Skeletal muscle cell (primary cell): ENCODE results near the gene PITRM1.

Experiments
- DNase-seq: peaks from one replicate; pipeline ENCODE4 v3.0.0-alpha.2; 2010; ENCODE audit warnings: low read depth
- H3K4me3 ChIP-seq: 2 replicates; pipeline ENCODE4 v1.5.1; 2011; ENCODE audit warnings: low read depth, mild to moderate bottlenecking, control low read depth, low read length, moderate library complexity

Gene PITRM1

GRCh38 chr10:3126741-3127346 lies 45.7 kb downstream of the PITRM1 start:
- DNase-seq = no peak
- H3K4me3 ChIP-seq = no peak overlapping the region

GRCh38 chr10:3126249-3126648 lies 46.3 kb downstream of the PITRM1 start:
- no peak for DNase-seq
- no peak overlapping the region for H3K4me3 ChIP-seq

- DNase-seq = no peak
- no peak overlapping the region for H3K4me3 ChIP-seq
Observed at GRCh38 chr10:3125527-3126170, 46.9 kb downstream of the PITRM1 start.

DNA sequence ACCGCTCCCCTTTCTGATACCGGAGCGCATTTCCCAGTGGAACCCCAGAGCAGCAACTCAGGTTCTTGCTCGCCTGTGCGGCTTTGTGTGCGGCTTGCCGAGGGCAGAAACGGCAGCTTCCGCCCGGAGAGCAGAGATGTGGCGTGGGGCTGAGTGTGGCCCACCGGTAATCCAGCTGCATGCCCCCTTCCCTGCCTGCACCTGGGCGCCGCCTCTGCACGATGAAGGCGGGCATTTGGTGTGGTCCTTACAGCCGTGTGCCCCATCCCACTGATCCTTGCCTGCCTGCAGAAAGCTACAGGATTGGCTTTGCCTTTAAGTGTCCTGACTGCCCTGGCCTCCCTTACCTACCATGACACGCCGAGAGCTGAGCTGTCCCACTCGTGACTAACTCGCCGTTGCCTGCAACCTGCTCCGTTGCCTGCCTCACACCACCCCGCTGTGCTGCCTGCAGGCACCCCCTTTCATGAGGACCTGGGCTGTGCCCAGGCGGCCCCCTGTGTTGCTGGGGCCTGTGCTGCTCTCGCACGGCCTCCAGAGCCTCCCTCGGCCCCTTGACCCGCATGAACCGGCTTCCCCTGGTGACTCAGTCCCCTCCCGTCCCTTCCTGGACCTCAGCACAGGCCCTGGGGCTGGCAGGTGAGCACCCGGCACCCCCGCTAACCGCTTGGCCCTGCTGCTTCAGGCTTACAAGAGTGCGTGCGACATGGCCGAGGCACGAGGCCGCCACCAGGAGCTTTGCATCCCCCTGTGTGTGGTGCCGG lies 48.0 kb downstream of the PITRM1 start:
- DNase-seq = no peak
- no peak overlapping the region for H3K4me3 ChIP-seq

DNA sequence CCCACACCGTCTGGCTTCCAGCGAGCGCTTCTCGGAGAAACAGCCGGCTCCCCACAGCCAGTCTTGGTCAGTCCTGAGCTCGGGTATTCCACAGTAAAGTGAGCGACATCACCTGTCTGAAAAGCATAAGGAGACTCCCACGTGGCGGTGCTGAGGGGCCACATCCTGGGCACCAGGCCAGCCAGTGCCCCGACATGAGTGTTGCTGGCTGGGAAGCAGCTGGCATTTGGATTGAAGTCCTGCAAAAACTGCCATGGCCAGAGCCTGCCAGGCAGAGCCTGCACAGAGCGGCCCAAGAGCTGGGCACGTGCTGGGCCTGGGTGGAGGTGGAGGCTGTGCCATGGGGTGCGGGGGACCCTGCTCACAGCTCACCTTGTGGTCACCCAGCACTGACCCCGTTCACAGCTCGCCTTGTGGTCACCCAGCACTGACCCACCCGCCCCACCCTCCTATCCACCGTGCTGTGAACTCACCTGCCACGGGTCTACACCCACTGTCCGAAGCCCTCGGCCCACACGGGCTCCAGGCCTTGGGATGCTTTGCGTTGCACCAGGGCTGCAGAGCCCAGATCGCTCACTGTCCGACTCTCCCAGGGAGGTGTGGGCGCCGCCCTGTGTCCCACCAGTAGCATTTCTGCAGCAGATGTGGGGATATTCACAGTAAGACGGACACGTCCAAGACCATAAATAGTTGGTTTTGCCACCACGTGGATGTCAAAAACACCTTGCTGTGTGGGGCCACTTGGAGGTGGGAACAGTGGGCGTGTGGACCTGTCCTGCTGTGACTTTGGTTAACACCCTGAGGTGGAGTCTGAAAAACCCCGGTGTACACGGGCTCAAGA lies 48.8 kb downstream of the PITRM1 start:
- DNase-seq = no peak

GRCh38 chr10:3122486-3123205 lies 49.9 kb downstream of the PITRM1 start:
- DNase-seq = no peak
- no peak overlapping the region for H3K4me3 ChIP-seq

More for the DNA sequence above, 48.8 kb downstream of the PITRM1 start:
- H3K4me3 ChIP-seq = no peak overlapping the region

DNA sequence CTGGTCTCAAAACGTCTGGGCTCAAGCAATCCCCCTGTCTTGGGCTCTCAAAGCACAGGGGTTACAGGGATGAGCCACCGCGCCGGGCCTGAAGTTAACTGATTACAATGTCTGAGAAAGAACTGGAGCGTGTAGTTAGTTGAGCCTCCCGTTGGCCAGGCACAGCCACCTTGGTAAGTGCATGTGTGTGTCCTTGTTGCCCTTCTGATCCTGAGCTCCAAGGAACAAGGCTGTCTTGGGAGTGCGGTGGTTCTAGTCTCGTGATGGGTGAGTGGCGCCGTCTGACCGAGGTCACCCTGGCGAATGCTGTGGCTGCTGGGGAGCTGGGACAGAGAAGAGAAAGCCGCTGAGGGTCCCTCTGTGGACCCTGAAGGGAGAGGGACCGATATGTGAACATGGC lies 50.5 kb downstream of the PITRM1 start:
- no peak for DNase-seq
- H3K4me3 ChIP-seq = no peak overlapping the region

DNA sequence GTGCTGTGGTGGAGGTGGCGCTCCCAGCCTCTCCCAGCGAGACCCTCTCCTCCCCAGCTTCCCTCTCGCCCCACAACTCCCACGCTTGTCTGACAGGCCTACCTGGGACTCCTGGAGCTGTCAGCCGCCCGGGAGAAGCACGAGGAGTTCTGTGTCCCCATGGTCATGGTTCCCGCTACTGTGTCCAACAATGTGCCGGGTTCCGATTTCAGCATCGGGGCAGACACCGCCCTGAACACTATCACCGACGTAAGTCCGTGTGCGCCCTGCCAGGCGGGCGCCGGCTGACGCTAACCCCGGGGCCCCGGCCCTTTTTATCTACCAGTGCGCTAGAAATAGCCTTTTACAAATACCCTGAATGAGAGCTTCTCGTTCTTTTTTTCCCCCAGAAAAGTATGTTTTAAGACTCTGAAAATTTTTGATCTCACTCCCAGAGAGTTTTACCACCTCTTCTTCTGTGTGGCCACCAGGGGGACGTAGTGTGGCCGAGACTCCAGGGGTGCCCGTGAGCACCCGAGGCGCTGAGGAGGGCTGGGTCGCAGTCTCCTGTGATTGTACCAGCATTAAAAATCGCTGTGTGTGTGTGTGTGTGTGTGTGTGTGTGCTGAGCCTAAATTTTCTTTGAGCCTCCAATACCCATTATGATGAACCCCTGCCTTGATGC lies 52.7 kb downstream of the PITRM1 start:
- H3K4me3 ChIP-seq = no peak overlapping the region
- no peak for DNase-seq

GRCh38 chr10:3118641-3119091 lies 53.9 kb downstream of the PITRM1 start:
- DNase-seq = no peak
- H3K4me3 ChIP-seq = no peak overlapping the region

DNA sequence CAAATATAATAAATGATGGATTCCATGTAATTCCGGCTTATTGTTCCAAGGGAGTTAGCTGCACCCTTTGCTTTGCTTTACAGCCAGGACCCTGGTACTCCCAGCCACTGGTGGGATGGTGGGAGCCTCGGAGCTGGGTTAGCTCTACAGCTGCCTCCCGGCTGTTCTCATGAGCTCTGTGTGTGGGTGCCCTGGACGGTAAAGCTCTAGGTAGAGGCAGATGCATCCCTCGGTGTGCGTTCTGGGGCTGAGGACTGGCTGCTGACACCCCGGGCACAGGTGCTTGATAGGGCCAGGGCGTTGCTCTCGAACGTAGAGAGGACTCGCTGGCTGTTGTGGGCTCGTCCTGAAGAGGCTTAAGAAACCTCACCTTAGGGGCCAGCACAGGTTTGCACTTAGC lies 55.1 kb downstream of the PITRM1 start:
- no peak overlapping the region for H3K4me3 ChIP-seq
- no peak for DNase-seq

DNA sequence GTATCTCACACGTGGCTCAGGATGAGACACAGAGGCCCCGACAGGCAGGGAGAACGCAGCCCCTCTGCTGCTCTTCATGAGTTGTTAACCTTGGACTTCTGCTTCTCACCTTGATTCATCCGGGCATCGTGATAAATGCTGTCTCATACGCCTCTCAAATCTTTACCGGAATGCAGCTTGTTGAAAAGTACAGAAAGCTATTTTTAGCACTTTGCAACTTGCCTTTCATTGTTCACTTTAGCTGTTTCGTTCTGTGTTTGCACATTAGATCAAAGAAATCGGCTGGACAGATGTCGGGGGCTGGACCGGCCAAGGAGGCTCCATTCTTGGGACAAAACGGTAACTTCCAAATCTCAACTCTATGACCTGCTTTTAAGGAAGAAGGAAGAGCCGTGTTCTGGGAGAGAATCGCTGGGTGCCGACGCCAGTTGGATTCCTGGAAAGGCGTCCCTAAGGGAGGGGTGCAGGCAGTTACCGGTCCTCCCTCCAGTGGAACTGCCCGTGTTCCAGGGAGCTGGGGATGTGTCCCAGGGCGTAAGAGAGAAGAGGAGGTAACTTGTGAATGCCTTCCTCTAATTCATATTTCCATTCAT lies 56.0 kb downstream of the PITRM1 start:
- H3K4me3 ChIP-seq = no peak overlapping the region
- DNase-seq = no peak

DNA sequence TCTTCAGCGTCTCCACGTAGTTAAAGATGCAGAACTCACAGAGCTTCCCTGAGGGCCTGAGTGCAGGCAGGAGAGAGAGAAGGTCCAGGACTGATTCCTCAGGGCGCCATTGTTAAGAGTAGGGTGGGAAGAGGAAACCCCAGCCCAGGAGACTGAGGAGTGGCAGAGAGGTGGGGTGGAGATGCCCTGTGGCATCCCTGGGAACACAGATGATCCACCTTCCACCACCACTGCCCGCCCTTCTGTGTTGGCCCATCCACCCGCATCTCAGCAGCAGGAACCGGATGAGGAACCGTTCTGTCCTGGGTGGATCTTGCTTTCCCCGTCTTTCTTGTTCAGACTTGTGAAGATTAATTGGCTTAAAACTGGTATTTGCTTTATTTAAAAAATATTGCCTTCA lies 56.9 kb downstream of the PITRM1 start:
- no peak for DNase-seq
- no peak overlapping the region for H3K4me3 ChIP-seq

- no peak overlapping the region for H3K4me3 ChIP-seq
- DNase-seq = no peak
Observed at GRCh38 chr10:3113343-3113720, 59.2 kb downstream of the PITRM1 start.

GRCh38 chr10:3111621-3112163 lies 60.9 kb downstream of the PITRM1 start:
- DNase-seq = no peak
- H3K4me3 ChIP-seq = no peak overlapping the region

DNA sequence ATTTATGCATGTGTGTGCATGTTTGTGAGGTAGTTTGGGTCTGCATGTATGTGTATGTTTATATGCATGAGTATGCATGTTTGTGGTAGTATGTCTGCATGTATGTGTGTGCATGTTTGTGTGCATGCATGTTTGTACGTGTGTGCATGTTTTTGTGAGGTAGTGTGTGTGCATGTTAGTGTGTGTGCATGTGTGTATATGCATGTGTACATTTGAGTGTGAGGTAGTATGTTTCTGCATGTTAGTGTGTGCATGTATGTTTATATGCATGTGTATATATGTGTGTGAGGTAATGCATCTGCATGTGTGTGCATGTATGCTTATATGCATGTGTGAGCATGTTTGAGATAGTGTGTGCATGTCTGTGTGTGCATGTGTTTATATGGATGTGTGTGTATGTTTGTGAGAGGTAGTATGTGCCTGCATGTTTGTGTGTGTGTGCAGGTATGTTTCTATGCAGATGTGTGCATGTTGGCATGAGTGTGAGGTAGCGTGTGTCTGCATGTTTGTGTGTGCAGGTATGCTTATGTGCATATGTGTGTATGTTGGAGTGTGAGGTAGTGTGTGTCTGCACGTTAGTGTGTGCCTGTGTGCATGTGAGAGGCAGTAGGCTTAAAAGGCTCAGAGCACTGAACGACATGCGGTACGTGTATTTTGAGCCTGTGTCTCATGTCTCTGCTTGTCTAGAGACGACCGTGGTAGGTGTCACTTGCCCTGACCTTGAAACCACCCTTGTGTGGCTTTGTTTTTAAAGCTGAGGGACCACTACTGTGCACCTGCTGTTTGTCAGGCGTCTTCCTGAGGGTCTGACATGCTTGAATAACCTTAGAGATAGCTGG lies 61.6 kb downstream of the PITRM1 start:
- no peak for DNase-seq
- no peak overlapping the region for H3K4me3 ChIP-seq

- H3K4me3 ChIP-seq = no peak overlapping the region
- DNase-seq = no peak
Observed at GRCh38 chr10:3109633-3110032, 62.9 kb downstream of the PITRM1 start.

DNA sequence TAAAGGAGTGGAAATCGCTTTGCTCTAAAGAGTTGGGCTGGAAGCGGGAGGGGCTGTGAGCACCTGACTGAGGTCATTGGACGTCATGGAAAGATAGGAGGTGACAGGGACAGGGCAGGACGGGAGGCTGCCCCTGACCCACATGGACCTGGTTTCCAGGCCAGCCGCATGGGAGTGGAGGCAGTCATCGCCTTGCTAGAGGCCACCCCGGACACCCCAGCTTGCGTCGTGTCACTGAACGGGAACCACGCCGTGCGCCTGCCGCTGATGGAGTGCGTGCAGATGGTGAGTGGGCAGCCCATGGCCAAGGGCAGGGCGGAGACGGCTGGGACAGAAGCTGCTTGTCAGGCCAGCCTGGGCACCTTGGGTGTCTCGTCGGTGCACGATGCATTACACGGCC lies 63.4 kb downstream of the PITRM1 start:
- no peak for DNase-seq
- H3K4me3 ChIP-seq = no peak overlapping the region
